Activated naive CD8-positive, alpha-beta T cell treated with anti-CD3 and anti-CD28 coated beads, Interleukin-2, amount 10 ng/mL, durations not matched to agents 7 days and 5 days (primary cell): ENCODE data around the gene ANKRD34A. TPM values are rescaled to one million over a fixed set of nuclear protein-coding genes. Genes with fewer than 3 reads are reported as not detected.

Source experiments
- ATAC-seq: fragments of 150-1000 bp; cut with Tn5 transposase; one replicate; pipeline ENCODE4 v1.10.0; 2021; ENCODE audit warnings: low read depth, moderate library complexity
- POLR2A ChIA-PET: fragments of 350-600 bp; sonication (Branson Sonifier 250); formaldehyde crosslinking; loops from one replicate; lab custom pipeline; 2021; ENCODE audit warnings: antibody characterized with exemption; lab: Charles Lee
- DNase-seq: peaks from one replicate; pipeline ENCODE4 v3.0.0; 2021
- H3K27ac Mint-ChIP-seq: one replicate; pipeline ENCODE4 v1.8.0; 2022; ENCODE audit warnings: mild to moderate bottlenecking, mixed read lengths
- H3K27me3 Mint-ChIP-seq: one replicate; pipeline ENCODE4 v1.8.0; 2022; ENCODE audit warnings: mild to moderate bottlenecking, moderate library complexity, mixed read lengths
- H3K36me3 Mint-ChIP-seq: one replicate; pipeline ENCODE4 v1.8.0; 2021; ENCODE audit warnings: mild to moderate bottlenecking, mixed read lengths
- H3K4me1 Mint-ChIP-seq: one replicate; pipeline ENCODE4 v1.8.0; 2021; ENCODE audit warnings: mixed read lengths
- H3K4me3 Mint-ChIP-seq: one replicate; pipeline ENCODE4 v1.8.0; 2022; ENCODE audit warnings: mild to moderate bottlenecking, moderate library complexity, mixed read lengths
- H3K9me3 Mint-ChIP-seq: one replicate; pipeline ENCODE4 v1.8.0; 2021; ENCODE audit warnings: mixed read lengths
- total RNA-seq, 2 experiments: library from RNA; stranded (reverse); gene quantifications; one replicate each; pipeline ENCODE4 v1.2.3, GENCODE V29; 2021

ANKRD34A gene
- total RNA-seq, 2 experiments from 2014 or later, result 2.2 to 2.8 TPM

DNA sequence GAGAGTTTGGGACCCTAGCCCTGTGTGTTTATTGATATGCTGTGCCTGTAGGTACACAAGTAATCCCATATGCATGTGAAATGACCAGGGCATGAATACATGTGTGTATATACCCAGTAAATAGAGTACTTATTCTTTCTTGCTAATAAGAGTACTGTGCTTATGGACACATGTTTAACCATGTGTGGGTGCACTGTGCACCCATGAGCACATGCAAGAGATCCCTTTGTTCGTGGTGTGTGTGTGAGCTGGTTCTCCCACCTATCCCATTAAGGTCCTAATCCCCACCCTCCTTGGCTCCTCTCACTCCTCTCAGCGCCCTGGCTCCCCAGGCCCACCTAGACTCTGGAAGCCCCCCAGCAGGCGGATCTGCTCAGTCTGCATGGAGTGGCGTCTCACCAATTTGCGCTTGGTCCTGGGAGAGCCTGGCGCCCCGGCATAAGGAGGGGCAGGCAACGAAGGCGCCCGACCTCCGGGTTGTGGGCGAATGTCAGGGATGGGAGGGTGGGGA is 4.4 kb downstream of the ANKRD34A start:
- DNase-seq, result no peak
- peaks cover 4% of the 10 kb centered on the region for H3K36me3 Mint-ChIP-seq
- H3K9me3 Mint-ChIP-seq, result no peaks in the 10 kb centered on the region
- H3K27me3 Mint-ChIP-seq, result no peaks in the 10 kb centered on the region
- POLR2A ChIA-PET, result interaction anchor here (0.6 to 6.8 kb wide), 5 partner anchors 33 to 136 kb away, joined by 3 to 59 read pairs (median 5); partner anchors contain the start of genes PIAS3, POLR3C, RBM8A and RNF115
- ATAC-seq, result no peak
- H3K4me1 Mint-ChIP-seq, result peaks cover 69% of the 10 kb centered on the region
- no peak overlapping the region for H3K27ac Mint-ChIP-seq
- H3K4me3 Mint-ChIP-seq, result peak overlapping the region; percentile 86

DNA sequence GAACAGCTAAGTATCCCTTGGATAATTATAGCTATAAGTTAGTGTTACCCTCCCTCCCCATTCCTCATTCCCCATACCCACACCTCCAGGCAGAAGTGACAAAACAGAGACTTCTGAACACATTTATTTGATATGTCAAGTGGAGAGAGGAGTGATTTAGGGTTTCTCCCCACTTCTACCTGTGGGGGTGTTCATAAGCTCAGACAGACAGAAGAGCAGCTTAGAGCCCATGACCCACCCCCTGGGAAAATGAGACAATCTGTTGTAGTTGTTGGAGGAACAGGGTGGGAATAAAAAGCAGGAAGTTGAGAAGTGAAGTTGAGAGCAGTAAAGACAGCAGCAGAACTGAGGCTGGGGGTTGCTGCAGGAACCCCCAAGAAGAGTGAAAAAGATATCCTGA is 5.0 kb downstream of the ANKRD34A start:
- ATAC-seq (no peak), DNase-seq (no peak)
- no peaks in the 10 kb centered on the region for H3K27me3 Mint-ChIP-seq
- peaks cover 75% of the 10 kb centered on the region for H3K4me1 Mint-ChIP-seq
- H3K4me3 Mint-ChIP-seq, result peak overlapping the region; percentile 17
- H3K36me3 Mint-ChIP-seq, result peaks cover 5% of the 10 kb centered on the region
- no peaks in the 10 kb centered on the region for H3K9me3 Mint-ChIP-seq
- POLR2A ChIA-PET, result interaction anchor here (1.6 to 6.8 kb wide), 4 partner anchors 32 to 37 kb away, joined by 9 to 61 read pairs (median 39); partner anchors contain the start of genes RBM8A and TXNIP
- peak overlapping the region; percentile 62 for H3K27ac Mint-ChIP-seq

DNA sequence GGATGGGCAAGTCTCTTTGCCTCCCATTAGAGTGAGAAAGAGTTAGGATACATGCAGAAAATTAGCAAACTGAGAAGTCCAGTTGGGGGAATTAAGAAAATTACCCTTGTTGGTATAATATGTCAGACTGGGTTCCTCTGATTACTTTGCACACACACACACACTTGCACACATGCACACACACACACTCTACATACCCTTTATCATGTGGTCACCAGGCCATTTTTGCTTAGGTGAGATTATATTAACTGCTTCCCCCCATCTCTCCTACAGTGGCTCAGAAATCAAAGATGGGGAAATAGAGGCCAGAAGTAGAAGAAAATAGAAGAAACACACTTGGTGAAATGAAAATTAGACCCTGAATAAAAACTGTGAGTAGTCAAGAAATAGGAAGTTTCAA is 5.6 kb downstream of the ANKRD34A start:
- Mint-ChIP-seq H3K9me3 (no peaks in the 10 kb centered on the region), H3K27me3 (no peaks in the 10 kb centered on the region), H3K4me1 (peaks cover 74% of the 10 kb centered on the region), H3K27ac (peak overlapping the region; percentile 73), H3K4me3 (peak overlapping the region; percentile 84), H3K36me3 (peaks cover 10% of the 10 kb centered on the region)
- DNase-seq (no peak), ATAC-seq (no peak)
- POLR2A ChIA-PET, result interaction anchor here (1.0 to 4.3 kb wide), 8 partner anchors 25 to 113 kb away, joined by 5 to 61 read pairs (median 12); partner anchors contain the start of genes NUDT17, PEX11B, RBM8A and TXNIP

GRCh38 chr1:145957443-145958319 is 6.7 kb downstream of the ANKRD34A start, which contains the start of gene LIX1L:
TSS of gene LIX1L (minus strand) at chr1:145958017. CDS start at chr1:145957927, 90 bp downstream.
- Mint-ChIP-seq H3K27me3 (no peaks in the 10 kb centered on the region), H3K27ac (peak within 1 kb of the TSS; percentile 94), H3K36me3 (peaks cover 14% of the 10 kb centered on the region), H3K4me1 (peaks cover 66% of the 10 kb centered on the region), H3K4me3 (peak within 1 kb of the TSS; percentile 99), H3K9me3 (no peaks in the 10 kb centered on the region)
- POLR2A ChIA-PET, result interaction anchor here (0.6 to 4.3 kb wide), 19 partner anchors 9 to 112 kb away, joined by 3 to 61 read pairs (median 5); partner anchors contain the start of genes NUDT17, PEX11B, RBM8A and TXNIP
- peak; percentile 89 for DNase-seq
- peak; percentile 90 for ATAC-seq

- ATAC-seq (no peak), DNase-seq (no peak)
- Mint-ChIP-seq H3K27me3 (no peaks in the 10 kb centered on the region), H3K27ac (peak overlapping the region; percentile 94), H3K4me3 (peak overlapping the region; percentile 99), H3K4me1 (peaks cover 66% of the 10 kb centered on the region), H3K36me3 (peaks cover 18% of the 10 kb centered on the region), H3K9me3 (no peaks in the 10 kb centered on the region)
- POLR2A ChIA-PET, result interaction anchor here (0.6 to 4.3 kb wide), 10 partner anchors 10 to 100 kb away, joined by 3 to 61 read pairs (median 5); partner anchors contain the start of genes RBM8A and TXNIP
Measured at GRCh38 chr1:145956781-145957442, 7.5 kb downstream of the ANKRD34A start.

DNA sequence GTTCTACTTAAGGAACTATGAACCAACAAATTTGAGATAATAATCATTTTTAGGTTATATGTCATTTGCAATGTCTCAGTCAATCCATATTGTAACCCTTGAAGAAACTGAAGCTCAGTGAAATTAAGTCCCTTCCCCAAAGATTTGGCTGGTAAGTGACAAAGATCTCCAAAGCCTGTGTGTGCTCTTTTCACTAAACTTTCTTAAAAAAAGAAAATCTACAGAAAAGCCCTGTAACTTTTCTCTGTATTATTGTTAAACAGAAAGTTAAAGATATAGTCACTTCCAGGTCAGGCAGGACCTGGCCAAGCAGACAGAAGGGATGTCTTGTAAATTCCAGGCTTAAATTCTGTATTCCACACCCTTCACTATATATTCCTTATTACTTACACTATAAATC is 8.0 kb downstream of the ANKRD34A start:
- Mint-ChIP-seq H3K4me1 (peaks cover 67% of the 10 kb centered on the region), H3K9me3 (no peaks in the 10 kb centered on the region), H3K36me3 (peaks cover 22% of the 10 kb centered on the region), H3K27ac (peak overlapping the region; percentile 94), H3K27me3 (no peaks in the 10 kb centered on the region), H3K4me3 (peak overlapping the region; percentile 99)
- DNase-seq (no peak), ATAC-seq (no peak)
- POLR2A ChIA-PET, result interaction anchor here (2.1 to 4.3 kb wide), 2 partner anchors 10 to 29 kb away, joined by 4 to 61 read pairs; partner anchors contain the start of gene RBM8A

- H3K27ac Mint-ChIP-seq, result no peak overlapping the region
- DNase-seq, result no peak
- POLR2A ChIA-PET, result interaction anchor here (2.1 to 4.3 kb wide), 2 partner anchors 9 to 28 kb away, joined by 8 to 61 read pairs; partner anchors contain the start of genes ANKRD34A, POLR3GL and RBM8A
- H3K4me3 Mint-ChIP-seq, result peak overlapping the region; percentile 99
- peaks cover 71% of the 10 kb centered on the region for H3K4me1 Mint-ChIP-seq
- no peaks in the 10 kb centered on the region for H3K9me3 Mint-ChIP-seq
- H3K36me3 Mint-ChIP-seq, result peaks cover 22% of the 10 kb centered on the region
- ATAC-seq, result no peak
- H3K27me3 Mint-ChIP-seq, result no peaks in the 10 kb centered on the region
Measured at GRCh38 chr1:145955436-145955835, 8.9 kb downstream of the ANKRD34A start.

DNA sequence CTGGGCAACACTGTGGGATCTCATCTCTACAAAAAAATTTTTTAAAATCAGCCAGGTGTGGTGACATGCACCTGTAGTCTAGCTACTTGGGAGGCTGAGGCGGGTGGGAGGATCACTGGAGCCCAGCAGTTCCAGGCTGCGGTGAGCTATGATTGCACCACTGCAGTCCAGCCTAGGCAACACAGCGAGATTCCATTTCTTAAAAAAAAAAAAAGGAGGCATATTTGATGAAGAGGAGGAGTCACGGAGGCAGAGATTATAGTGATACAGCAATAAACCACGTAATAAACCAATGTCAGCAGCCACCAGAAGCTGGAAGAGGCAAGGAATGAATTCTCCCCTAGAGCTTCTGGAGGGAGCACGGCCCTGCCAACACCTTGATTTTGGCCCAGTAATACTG is 10.5 kb downstream of the ANKRD34A start:
- POLR2A ChIA-PET, result interaction anchor here (1.3 to 2.1 kb wide), 2 partner anchors 11 to 35 kb away, joined by 3 to 8 read pairs; partner anchors contain the start of genes ANKRD34A, PEX11B and POLR3GL
- no peak overlapping the region for H3K27ac Mint-ChIP-seq
- ATAC-seq (no peak), DNase-seq (no peak)
- H3K27me3 Mint-ChIP-seq, result no peaks in the 10 kb centered on the region
- peaks cover 67% of the 10 kb centered on the region for H3K4me1 Mint-ChIP-seq
- H3K4me3 Mint-ChIP-seq, result no peak overlapping the region
- H3K36me3 Mint-ChIP-seq, result peaks cover 29% of the 10 kb centered on the region
- H3K9me3 Mint-ChIP-seq, result no peaks in the 10 kb centered on the region

GRCh38 chr1:145952903-145953302 is 11.5 kb downstream of the ANKRD34A start:
- POLR2A ChIA-PET, result interaction anchor here (1.3 kb wide), 1 partner anchor 34 kb away, joined by 3 read pairs; the partner anchor contains the start of gene PEX11B
- H3K36me3 Mint-ChIP-seq, result peaks cover 29% of the 10 kb centered on the region
- peaks cover 58% of the 10 kb centered on the region for H3K4me1 Mint-ChIP-seq
- no peak overlapping the region for H3K4me3 Mint-ChIP-seq
- ATAC-seq, result no peak
- no peak overlapping the region for H3K27ac Mint-ChIP-seq
- H3K9me3 Mint-ChIP-seq, result no peaks in the 10 kb centered on the region
- H3K27me3 Mint-ChIP-seq, result no peaks in the 10 kb centered on the region
- no peak for DNase-seq

- DNase-seq (no peak), ATAC-seq (no peak)
- peaks cover 29% of the 10 kb centered on the region for H3K36me3 Mint-ChIP-seq
- H3K9me3 Mint-ChIP-seq, result no peaks in the 10 kb centered on the region
- no peaks in the 10 kb centered on the region for H3K27me3 Mint-ChIP-seq
- peaks cover 50% of the 10 kb centered on the region for H3K4me1 Mint-ChIP-seq
- POLR2A ChIA-PET, result no interaction called here
- H3K4me3 Mint-ChIP-seq, result no peak overlapping the region
- no peak overlapping the region for H3K27ac Mint-ChIP-seq
Measured at GRCh38 chr1:145951526-145951925, 12.8 kb downstream of the ANKRD34A start.

GRCh38 chr1:145949219-145949618 is 15.2 kb downstream of the ANKRD34A start:
- no peak for ATAC-seq
- POLR2A ChIA-PET, result interaction anchor here (1.3 kb wide), 1 partner anchor 22 kb away, joined by 5 read pairs; the partner anchor contains the start of gene RBM8A
- Mint-ChIP-seq H3K9me3 (no peaks in the 10 kb centered on the region), H3K4me1 (peaks cover 31% of the 10 kb centered on the region), H3K4me3 (no peak overlapping the region), H3K36me3 (peaks cover 24% of the 10 kb centered on the region), H3K27ac (no peak overlapping the region), H3K27me3 (no peaks in the 10 kb centered on the region)
- DNase-seq, result no peak

DNA sequence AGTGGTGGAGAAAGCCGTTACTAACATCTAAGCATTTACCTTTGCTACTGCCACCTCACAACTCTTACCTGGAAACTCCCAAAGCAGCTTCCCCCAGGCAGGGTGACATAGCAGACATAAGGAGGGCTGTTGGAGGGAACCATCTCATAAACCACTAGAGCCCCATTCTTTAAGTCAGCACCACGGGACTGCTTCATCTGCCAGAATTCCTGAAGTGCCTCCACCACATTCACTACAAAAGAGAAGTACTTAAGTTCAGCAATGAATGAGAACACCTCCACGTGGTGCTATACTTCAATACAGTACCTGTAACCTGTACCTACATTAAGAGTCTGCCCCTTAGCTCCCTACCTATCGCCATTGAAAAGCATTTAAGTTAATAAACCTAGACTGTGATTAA is 16.8 kb downstream of the ANKRD34A start:
- ATAC-seq (no peak), DNase-seq (no peak)
- Mint-ChIP-seq H3K27me3 (no peaks in the 10 kb centered on the region), H3K27ac (no peak overlapping the region), H3K4me3 (no peak overlapping the region), H3K9me3 (no peaks in the 10 kb centered on the region), H3K36me3 (peaks cover 20% of the 10 kb centered on the region), H3K4me1 (peaks cover 27% of the 10 kb centered on the region)
- POLR2A ChIA-PET, result no interaction called here
